Breast epithelium (tissue), 4 donors: Measurements from ENCODE around the gene SYT1. TPM values are rescaled to one million over a fixed set of nuclear protein-coding genes. Genes with fewer than 3 reads are reported as not detected.
"Not testable (repeated sequence)": the region's sequence is repeated elsewhere in the genome, so short reads cannot be mapped to it uniquely, and the experiment has no call there.

Source experiments
- DNase-seq, 2 donors: peaks; one replicate each; pipeline ENCODE4 v3.0.0-alpha.2; 2019; ENCODE audit warnings: low spot score in 2 of 2
- H3K27ac ChIP-seq, 2 donors: fragments of 200-600 bp; sonication (generic) in 1 of 2; one replicate each; pipeline ENCODE4 v1.5.1; 2016 to 2019; ENCODE audit warnings: mild to moderate bottlenecking in 1 of 2
- H3K27me3 ChIP-seq, 2 donors: fragments of 200-600 bp; sonication (generic) in 1 of 2; one replicate each; pipeline versions ENCODE4 v1.5.1 to v1.6.0; 2017 to 2019; ENCODE audit warnings: control low read depth in 1 of 2, mild to moderate bottlenecking in 1 of 2
- H3K36me3 ChIP-seq: fragments of 200-600 bp; one replicate; pipeline ENCODE4 v1.5.1; 2019
- H3K4me1 ChIP-seq, 2 donors: fragments of 200-600 bp; sonication (generic); one replicate each; pipeline ENCODE4 v1.5.1; 2016 to 2019; ENCODE audit warnings: control low read depth in 1 of 2
- H3K4me3 ChIP-seq, 3 donors: fragments of 200-600 bp; sonication (generic); 1 replicate in 2 of 3; 2 replicates in 1 of 3; pipeline ENCODE4 v1.5.1; 2016 to 2019; ENCODE audit warnings: mild to moderate bottlenecking in 3 of 3, moderate library complexity in 2 of 3
- H3K9me3 ChIP-seq, 2 donors: fragments of 200-600 bp; sonication (generic) in 1 of 2; one replicate each; pipeline ENCODE4 v1.5.1; 2016 to 2019; ENCODE audit warnings: control low read depth in 1 of 2
- POLR2A ChIP-seq: fragments of 450-650 bp; IDR thresholded peaks from one replicate; pipeline ENCODE4 v1.6.1; 2016; ENCODE audit warnings: antibody characterized with exemption, mild to moderate bottlenecking, moderate library complexity
- POLR2AphosphoS5 ChIP-seq, 3 donors: sonication (generic); formaldehyde crosslinking; IDR thresholded peaks; one replicate each; pipeline ENCODE4 v1.6.1; 2017; ENCODE audit warnings: antibody characterized with exemption in 3 of 3
- intact Hi-C: fragments of 100-400 bp; cut with DNase I; formaldehyde crosslinking; loops from one replicate; pipeline ENCODE4 v1.15.1; 2023; ENCODE audit warnings: low total_unique reads
- total RNA-seq, 3 donors: library from RNA; depleted of rRNA; stranded (reverse); fragments of >200 nt; gene quantifications; one replicate each; pipeline ENCODE4 v1.1.0, GENCODE V29; 2016
- TF ChIP-seq, protein P1 (sequence below), 3 donors: fragments of 450-650 bp; IDR thresholded peaks; one replicate each; pipeline ENCODE4 v1.5.1; 2016 to 2017; ENCODE audit warnings: antibody characterized with exemption in 3 of 3, mild to moderate bottlenecking in 3 of 3, moderate library complexity in 3 of 3

SYT1 gene
- total RNA-seq, 3 donors from 2014 or later: 1.1 to 2.3 (median 1.6) TPM

DNA sequence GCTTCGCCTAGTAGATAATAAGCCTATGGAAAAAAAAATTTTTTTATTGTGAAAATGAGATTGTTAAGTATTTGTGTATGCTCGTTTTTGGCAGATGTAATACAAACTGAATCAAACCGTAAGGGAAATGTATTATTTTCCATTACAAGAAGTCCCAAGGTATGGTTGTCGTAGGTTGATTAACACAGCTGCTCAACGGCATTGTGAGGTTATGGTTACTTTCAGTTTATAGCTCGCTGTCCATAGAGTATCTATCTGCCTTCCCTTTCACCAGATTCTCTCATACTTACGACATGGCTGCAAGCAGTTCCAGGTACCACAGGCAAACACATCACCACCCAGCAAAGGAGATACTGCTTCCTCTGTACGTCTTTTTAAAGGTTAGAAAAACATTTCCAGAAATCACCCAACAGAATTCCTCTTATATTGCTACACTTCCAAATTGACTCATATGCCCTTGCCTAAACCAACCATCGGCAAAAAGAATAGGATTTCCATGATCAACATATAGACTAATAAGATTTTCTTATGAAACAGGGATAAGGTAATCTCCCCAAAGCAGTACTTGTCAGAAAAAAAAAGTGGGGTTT, 338.6 kb downstream of the SYT1 start:
- H3K27me3 ChIP-seq: no peaks in the 10 kb centered on the region
- H3K36me3 ChIP-seq: no peaks in the 10 kb centered on the region
- H3K4me3 ChIP-seq: no peak overlapping the region
- no peaks in the 10 kb centered on the region for H3K4me1 ChIP-seq
- TF ChIP-seq, protein P1, sequence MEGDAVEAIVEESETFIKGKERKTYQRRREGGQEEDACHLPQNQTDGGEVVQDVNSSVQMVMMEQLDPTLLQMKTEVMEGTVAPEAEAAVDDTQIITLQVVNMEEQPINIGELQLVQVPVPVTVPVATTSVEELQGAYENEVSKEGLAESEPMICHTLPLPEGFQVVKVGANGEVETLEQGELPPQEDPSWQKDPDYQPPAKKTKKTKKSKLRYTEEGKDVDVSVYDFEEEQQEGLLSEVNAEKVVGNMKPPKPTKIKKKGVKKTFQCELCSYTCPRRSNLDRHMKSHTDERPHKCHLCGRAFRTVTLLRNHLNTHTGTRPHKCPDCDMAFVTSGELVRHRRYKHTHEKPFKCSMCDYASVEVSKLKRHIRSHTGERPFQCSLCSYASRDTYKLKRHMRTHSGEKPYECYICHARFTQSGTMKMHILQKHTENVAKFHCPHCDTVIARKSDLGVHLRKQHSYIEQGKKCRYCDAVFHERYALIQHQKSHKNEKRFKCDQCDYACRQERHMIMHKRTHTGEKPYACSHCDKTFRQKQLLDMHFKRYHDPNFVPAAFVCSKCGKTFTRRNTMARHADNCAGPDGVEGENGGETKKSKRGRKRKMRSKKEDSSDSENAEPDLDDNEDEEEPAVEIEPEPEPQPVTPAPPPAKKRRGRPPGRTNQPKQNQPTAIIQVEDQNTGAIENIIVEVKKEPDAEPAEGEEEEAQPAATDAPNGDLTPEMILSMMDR (IDR thresholded peaks at IDR 0.05): no peak
- TF ChIP-seq POLR2A (no peak), POLR2AphosphoS5 (IDR thresholded peaks at IDR 0.05) (no peak)
- no peaks in the 10 kb centered on the region for H3K9me3 ChIP-seq
- H3K27ac ChIP-seq: no peak overlapping the region
- intact Hi-C loops: no loop called here
- DNase-seq: no peak

DNA sequence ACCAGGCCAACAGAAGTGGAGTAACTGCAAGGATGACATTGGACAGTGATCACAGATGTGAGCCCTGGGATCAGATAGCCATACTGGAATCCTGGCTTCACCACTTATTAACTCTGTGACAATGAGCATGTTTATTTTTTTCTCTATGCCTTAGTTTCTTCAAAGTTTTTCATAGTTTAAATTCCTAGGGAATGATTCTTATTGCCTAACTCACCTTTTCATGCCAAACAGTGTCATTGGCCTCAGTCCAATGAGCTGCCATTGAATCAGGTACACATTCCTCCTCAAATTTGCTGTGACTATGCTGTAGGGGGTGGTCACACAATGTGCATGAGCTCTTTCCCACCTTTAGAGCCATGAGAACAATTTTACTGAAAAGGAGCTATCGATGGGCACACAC, 342.3 kb downstream of the SYT1 start:
- Histone ChIP-seq H3K27me3 (no peaks in the 10 kb centered on the region), H3K4me3 (no peak overlapping the region), H3K4me1 (no peaks in the 10 kb centered on the region), H3K27ac (no peak overlapping the region), H3K9me3 (peaks cover 0 to 5% of the 10 kb centered on the region in 2 donors), H3K36me3 (no peaks in the 10 kb centered on the region)
- DNase-seq: no peak
- TF ChIP-seq POLR2A (no peak), POLR2AphosphoS5 (IDR thresholded peaks at IDR 0.05) (no peak)
- TF ChIP-seq, protein P1 (IDR thresholded peaks at IDR 0.05): no peak
- intact Hi-C loops: no loop called here

DNA sequence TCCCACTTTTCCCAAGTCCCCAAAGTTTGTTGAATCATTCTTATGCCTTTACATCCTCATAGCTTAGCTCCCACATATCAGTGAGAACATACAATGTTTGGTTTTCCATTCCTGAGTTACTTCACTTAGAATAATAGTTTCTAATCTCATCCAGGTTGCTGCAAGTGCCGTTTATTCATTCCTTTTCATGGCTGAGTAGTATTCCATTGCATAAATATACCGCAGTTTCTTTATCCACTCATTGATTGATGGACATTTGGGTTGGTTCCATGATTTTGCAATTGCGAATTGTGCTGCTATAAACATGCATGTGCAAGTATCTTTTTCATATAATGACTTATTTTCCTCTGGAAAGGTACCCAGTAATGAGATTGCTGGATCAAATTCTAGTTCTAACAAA, 345.8 kb downstream of the SYT1 start:
- DNase-seq, H3K36me3 ChIP-seq, H3K9me3 ChIP-seq, intact Hi-C loops, H3K4me1 ChIP-seq, H3K27me3 ChIP-seq, H3K27ac ChIP-seq, H3K4me3 ChIP-seq: not testable (repeated sequence)

DNA sequence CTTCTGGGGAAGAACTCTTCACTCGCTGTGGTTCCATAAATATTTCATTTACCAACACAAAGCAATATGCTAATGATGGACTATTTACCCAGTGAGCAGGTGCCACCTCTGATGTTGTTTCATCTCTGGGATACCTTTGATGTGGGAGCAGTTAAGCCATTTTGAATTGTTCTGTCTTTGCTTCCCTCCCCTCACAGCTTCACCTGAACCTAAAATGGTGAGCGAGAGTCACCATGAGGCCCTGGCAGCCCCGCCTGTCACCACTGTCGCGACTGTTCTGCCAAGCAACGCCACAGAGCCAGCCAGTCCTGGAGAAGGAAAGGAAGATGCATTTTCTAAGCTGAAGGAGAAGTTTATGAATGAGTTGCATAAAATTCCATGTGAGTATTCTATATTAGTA, 352.7 kb downstream of the SYT1 start:
- H3K27ac ChIP-seq: no peak overlapping the region
- TF ChIP-seq POLR2AphosphoS5 (IDR thresholded peaks at IDR 0.05): no peak
- TF ChIP-seq, protein P1 (IDR thresholded peaks at IDR 0.05): no peak
- TF ChIP-seq POLR2A: no peak
- no peak overlapping the region for H3K4me3 ChIP-seq
- no peaks in the 10 kb centered on the region for H3K4me1 ChIP-seq
- no peaks in the 10 kb centered on the region for H3K27me3 ChIP-seq
- peaks cover 0 to 23% of the 10 kb centered on the region in 2 donors for H3K9me3 ChIP-seq
- intact Hi-C loops: loop anchor here (5.0 kb wide), 1 partner anchor 735 kb away; no protein-coding TSS in a partner anchor
- no peak for DNase-seq
- no peaks in the 10 kb centered on the region for H3K36me3 ChIP-seq

DNA sequence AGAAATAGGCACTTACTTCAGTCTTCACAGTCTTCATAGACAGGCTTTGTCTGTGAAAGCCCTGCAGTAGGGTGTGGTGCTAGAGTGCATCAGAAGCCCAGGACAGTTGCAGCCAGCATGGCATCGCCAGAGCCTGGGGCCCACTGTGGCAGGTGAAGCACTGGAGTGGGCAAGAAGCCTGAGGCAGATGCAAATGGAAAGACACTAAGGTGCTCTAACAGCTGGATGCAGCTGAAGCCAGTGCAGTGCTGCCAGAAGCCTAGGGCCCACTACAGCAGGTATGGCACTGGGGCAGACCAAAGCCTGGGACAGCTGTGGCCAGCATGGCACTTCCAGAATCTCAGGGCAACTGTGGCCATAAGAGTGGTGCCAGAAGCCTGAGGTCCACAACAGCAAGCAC, 358.6 kb downstream of the SYT1 start:
- TF ChIP-seq POLR2A (no peak), POLR2AphosphoS5 (IDR thresholded peaks at IDR 0.05) (no peak)
- TF ChIP-seq, protein P1 (IDR thresholded peaks at IDR 0.05): no peak
- Histone ChIP-seq H3K27ac (no peak overlapping the region), H3K36me3 (no peaks in the 10 kb centered on the region), H3K27me3 (no peaks in the 10 kb centered on the region), H3K4me3 (no peak overlapping the region), H3K4me1 (no peaks in the 10 kb centered on the region), H3K9me3 (peaks cover 0 to 29% of the 10 kb centered on the region in 2 donors)
- DNase-seq: no peak
- intact Hi-C loops: no loop called here

DNA sequence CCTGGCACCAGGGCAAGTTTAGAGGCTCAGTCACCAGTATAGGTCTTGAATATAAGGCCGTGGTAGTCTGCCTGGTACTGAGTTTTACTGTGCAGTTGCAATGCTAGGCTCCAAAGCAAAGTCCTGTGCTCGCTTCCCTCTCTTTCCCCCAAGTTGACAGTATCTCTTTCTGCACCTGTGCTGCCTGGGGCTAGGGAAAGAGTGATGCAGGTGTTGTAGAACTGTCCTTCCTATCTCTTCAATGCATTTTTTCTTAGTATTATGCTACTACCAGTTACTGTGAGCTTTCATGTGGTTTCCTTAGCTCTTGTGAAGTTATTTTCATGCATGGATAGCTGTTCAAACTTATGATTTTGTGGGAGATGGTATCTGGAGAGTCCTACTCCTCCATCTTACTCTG, 359.2 kb downstream of the SYT1 start:
- no peak overlapping the region for H3K27ac ChIP-seq
- no peaks in the 10 kb centered on the region for H3K27me3 ChIP-seq
- no peaks in the 10 kb centered on the region for H3K36me3 ChIP-seq
- H3K4me1 ChIP-seq: no peaks in the 10 kb centered on the region
- intact Hi-C loops: no loop called here
- peaks cover 0 to 29% of the 10 kb centered on the region in 2 donors for H3K9me3 ChIP-seq
- no peak for TF ChIP-seq POLR2AphosphoS5 (IDR thresholded peaks at IDR 0.05)
- no peak for TF ChIP-seq POLR2A
- TF ChIP-seq, protein P1 (IDR thresholded peaks at IDR 0.05): no peak
- no peak overlapping the region for H3K4me3 ChIP-seq
- no peak for DNase-seq
